ENCODE data around the gene IFT122.

Gene IFT122

DNA sequence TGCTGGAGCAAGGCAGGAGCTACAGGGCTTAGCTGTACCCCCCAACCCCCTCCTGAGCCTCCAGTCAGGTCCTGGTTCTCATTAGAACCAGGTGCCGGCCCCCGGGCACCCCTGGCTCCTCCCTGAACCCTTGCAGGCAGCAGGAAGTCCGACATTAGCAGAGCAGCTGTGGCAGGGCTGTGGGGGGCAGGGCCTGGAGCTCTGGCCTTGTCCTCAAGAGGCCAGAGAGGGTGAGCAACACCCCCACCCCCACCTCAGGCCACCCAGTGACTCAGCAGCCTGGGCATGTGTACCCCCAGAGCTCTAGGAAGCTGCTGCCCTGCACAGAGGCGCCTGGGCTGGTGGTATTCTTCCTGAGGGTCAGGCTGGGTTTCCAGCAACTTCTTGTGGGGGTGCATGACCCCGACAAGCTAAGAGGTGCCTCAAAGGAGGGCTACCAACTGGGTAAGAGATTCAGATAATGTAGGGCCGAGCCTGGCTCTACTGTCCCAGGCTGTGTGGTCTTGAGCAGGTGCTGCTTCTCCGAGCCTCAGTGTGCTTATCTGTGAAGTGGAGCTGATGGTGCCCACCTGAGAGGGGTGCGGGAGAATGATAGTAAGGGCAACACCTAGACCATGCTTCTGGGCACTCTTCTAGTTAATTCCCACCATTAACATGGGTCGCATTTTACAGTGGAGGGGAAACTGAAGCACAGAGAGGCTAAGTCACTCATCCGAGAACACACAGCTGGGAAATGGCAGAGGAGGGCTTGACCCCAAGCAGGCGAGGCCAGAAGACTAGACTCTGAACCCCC is 118.9 kb downstream of the IFT122 start:
- no peak for DNase-seq (ENCODE audit: low read depth in 2 of 2)

DNA sequence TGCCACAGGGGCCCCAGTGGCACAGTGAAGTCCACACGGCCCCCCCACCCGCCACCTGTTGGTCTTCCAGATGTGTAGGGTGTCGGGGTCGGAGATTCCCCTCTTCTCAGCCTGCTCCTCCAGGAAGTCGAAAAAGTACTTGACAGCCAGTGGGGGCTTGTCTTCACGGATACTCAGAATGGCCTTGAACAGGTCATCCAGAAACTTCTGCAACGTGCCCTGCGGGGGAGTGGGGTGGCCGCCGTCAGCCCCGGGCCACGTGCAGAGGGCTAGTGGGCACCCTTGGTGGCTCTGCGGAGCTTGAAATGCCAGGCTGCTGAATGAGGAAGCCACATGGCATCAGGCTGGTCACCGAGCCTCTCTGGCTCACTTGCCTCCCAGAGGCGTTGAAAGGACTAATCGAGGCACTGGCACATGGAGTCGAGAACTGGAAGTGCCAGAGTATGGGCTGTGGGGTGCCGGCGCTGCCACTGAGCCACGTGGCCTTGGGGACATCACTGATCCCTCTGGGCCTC is 119.6 kb downstream of the IFT122 start:
- DNase-seq (ENCODE audit: low read depth in 2 of 2): no peak

DNA sequence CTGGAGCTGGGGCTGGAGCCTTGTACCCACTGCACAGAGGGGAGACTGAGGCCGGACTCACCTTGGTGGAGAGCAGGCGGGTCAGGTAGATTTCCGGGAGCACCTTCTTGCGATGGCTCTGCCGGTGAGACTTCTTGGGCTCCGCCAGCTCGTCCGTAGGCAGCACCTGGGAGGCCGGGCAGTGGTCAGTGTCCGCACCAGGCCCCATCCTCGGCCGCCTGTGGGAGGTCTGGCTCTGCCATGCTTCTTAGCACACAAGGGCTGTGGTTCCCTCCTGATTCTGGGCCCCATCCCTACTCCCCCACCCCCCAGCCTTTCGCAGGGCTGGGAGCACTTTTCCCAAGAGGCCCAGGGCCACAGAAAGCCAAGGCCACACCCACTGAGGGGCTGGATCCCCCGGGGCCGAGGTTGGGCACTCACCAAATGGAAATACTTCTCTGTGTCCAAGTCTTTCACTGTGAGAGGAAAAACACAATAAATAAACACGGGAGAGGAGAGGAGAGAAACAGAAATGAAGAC is 120.3 kb downstream of the IFT122 start:
- DNase-seq (ENCODE audit: low read depth in 2 of 2): no peak

- DNase-seq (ENCODE audit: low read depth in 2 of 2): no peak
Observed at GRCh38 chr3:129560911-129561594, 121.0 kb downstream of the IFT122 start.

DNA sequence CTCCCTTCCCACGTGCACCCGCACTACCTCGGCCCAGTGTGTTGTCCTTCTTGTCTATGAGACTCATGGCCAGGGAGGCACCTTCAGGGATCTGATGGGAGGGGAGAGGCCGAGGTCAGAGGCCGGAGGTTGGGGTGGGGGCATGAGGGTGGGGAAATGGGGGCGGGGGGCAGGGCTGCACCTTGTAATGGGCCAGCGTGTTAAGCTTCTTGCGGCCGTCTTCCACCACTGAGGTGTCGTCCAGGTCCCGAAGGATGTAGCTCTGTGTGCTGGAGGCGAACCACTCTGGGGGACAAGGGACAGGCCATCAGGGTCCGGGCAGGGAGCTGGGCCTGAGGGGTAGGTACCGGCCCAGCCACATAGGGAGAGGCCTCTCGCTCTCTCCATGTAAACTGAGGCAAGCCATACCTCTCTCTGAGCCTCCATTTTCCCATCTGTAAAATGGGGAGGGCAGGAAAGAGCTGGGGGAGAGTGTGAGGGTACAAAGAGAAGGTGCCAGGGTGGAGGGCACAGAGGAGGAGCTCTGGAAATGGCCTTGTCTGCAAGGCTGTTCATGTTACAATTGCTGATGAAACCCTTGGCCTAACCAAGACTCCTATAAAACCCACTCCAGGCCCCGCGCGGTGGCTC is 121.7 kb downstream of the IFT122 start:
- DNase-seq (ENCODE audit: low read depth in 2 of 2): no peak

- no peak for DNase-seq (ENCODE audit: low read depth in 2 of 2)
Observed at GRCh38 chr3:129562803-129563202, 122.8 kb downstream of the IFT122 start.

DNA sequence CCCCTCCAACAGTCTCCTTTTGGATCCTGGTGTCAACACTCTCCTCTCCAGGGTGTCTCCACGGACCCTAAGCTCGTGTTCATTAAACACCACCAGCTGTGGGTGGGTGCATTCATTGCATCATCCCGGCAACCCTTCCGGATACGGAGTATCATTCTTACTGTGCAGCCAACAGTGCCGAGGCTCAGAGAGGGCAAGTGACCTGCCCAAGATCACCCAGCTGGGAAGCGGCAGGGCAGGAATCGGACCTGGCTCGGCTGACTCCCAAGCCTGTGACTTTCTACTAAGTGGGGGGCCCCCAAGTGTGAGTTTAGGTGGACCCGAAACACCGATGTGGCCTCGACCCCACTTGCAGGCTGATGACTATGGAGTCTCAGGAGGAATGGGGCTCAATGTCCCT is 123.3 kb downstream of the IFT122 start:
- no peak for DNase-seq (ENCODE audit: low read depth in 2 of 2)

- no peak for DNase-seq (ENCODE audit: low read depth in 2 of 2)
Observed at GRCh38 chr3:129563850-129564535, 124.0 kb downstream of the IFT122 start.

DNA sequence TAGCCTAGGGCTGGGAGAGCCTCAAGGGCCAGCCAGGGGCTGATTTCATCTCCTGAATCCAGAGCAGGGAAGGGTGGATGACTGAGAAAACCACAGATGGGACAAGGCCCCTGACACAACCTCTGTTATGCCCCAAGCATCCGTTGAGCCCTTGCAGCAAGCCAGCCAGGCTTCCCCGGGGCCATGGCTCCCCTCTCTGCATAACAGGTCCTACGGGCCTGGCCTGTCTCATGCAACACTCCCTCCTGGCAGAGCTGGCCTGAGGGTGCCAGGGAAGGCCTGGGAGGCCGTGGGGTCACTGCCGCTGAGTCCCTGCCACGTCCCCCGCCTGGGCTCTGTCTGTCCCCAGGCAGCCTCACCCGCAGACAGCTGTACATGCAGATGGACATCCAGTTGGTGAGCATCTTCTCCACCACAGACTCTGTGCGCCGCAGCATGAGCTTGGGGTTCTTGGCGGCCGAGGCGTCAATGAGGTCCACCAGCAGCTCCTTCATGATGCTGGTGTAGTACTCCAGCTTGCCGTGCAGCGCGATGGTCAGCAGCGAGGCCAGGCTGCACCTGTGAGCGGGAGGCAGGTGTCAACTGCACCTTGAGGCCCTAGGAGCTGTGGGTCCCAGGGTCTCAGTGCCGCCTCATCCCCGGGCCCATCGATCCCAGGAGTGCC is 125.1 kb downstream of the IFT122 start:
- no peak for DNase-seq (ENCODE audit: low read depth in 2 of 2)

- no peak for DNase-seq (ENCODE audit: low read depth in 2 of 2)
Observed at GRCh38 chr3:129565902-129566301, 125.9 kb downstream of the IFT122 start.

DNA sequence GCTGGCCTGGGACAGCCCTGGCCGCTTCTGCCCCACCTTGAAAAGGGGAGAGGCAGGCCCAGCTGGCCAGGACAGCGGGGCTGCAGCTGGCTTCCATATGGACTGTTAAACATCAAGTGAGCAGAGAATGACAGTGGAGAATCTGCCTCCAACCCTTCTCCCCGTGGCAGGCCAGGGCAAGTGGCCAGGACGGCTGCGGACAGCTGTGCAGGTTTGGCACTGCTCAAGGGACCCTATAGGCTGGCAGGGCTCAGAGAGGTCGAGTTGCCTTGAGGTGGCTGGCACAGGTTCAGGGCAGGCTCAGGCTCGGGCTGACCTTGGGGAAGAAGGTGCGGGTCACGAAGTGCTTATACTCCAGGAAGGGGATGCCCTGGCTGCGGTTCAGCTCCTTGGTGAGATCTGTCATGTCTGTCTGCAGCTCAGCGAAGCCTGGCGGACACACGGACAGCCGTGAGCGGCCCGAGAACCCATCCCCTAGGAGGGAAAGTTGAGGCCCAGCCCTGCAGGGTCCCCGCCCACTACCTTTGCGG is 127.2 kb downstream of the IFT122 start:
- DNase-seq (ENCODE audit: low read depth in 2 of 2): no peak

DNA sequence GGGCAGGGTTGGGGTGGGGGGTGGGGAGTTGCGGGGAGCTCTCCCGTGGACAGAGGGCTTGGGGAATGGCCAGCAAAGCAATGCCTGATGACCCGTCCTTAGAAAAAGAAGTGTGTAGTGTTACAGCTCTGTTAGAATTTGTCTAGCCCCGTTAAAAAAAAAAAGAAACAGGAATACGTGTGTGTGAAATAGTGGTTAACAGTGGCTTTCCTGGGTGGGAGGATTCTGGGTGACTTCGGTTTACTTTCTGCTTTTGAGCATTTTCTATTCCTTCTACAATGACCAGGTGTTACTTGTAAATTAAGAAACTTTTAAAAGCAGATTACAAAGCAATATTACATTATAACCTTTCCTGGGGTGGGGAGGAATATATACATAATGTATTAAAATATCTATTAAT is 127.9 kb downstream of the IFT122 start:
- no peak for DNase-seq (ENCODE audit: low read depth in 2 of 2)

GRCh38 chr3:129569856-129570255 is 129.8 kb downstream of the IFT122 start:
- no peak for DNase-seq (ENCODE audit: low read depth in 2 of 2)
